ENCODE measurements around the gene TFF1.

- no peak for TF ChIP-seq POLR2A (IDR thresholded peaks at IDR 0.05; ENCODE audit: low read length)
- TF ChIP-seq GATA1 (IDR thresholded peaks at IDR 0.05; ENCODE audit: low read depth, low read length): no peak
Measured at GRCh38 chr21:42364304-42364865, 1.9 kb downstream of the TFF1 start.

All from erythroblast (primary cell).